ENCODE results near the gene SEBOX. TPM values are rescaled to one million over a fixed set of nuclear protein-coding genes. Genes with fewer than 3 reads are reported as not detected.
A peak's percentile ranks its signal among the peaks of the same experiment; 100 is the strongest.

Gene SEBOX
- total and polyA plus RNA-seq, 4 donors, result not detected

GRCh38 chr17:28331891-28332420, 33.0 kb downstream of the SEBOX start:
- no peak overlapping the region for H3K27ac ChIP-seq (ENCODE audit: low read depth in 1 of 2, low read length in 1 of 2)
- no peak overlapping the region for H3K9ac ChIP-seq (ENCODE audit: insufficient read depth in 1 of 2, low read length in 2 of 2)
- ATAC-seq (ENCODE audit: insufficient read depth, low FRiP score) (no peak), DNase-seq (no peak)
- TF ChIP-seq CTCF (IDR thresholded peaks at IDR 0.05; ENCODE audit: control extremely low read depth, extremely low read depth), result no peak
- H3K36me3 ChIP-seq (ENCODE audit: control insufficient read depth in 4 of 4, insufficient read depth in 4 of 4, low read length in 4 of 4), result peaks cover 5 to 29% (median 16%) of the 10 kb centered on the region in 4 donors
- H3K4me3 ChIP-seq, result no peak overlapping the region
- 91 to 98% methylated on average over 6 of the region's 6 CpGs for WGBS, 2 donors
- H3K27me3 ChIP-seq (ENCODE audit: control insufficient read depth in 3 of 3, insufficient read depth in 3 of 3, low read length in 2 of 3), result no peaks in the 10 kb centered on the region
- H3K4me1 ChIP-seq (ENCODE audit: control insufficient read depth in 5 of 5, insufficient read depth in 5 of 5, low read length in 5 of 5), result peaks cover 0 to 21% (median 6%) of the 10 kb centered on the region in 5 donors
- H3K9me3 ChIP-seq (ENCODE audit: control insufficient read depth in 4 of 4, insufficient read depth in 3 of 4, low read length in 3 of 4), result no peaks in the 10 kb centered on the region

GRCh38 chr17:28330671-28331070, 34.3 kb downstream of the SEBOX start:
- 94 to 100% methylated on average over 5 of the region's 5 CpGs for WGBS, 2 donors
- ATAC-seq (ENCODE audit: insufficient read depth, low FRiP score), result no peak
- H3K4me1 ChIP-seq (ENCODE audit: control insufficient read depth in 5 of 5, insufficient read depth in 5 of 5, low read length in 5 of 5), result peaks cover 0 to 11% (median 0%) of the 10 kb centered on the region in 5 donors
- TF ChIP-seq CTCF (IDR thresholded peaks at IDR 0.05; ENCODE audit: control extremely low read depth, extremely low read depth), result no peak
- DNase-seq, result no peak
- peaks cover 5 to 38% (median 20%) of the 10 kb centered on the region in 4 donors for H3K36me3 ChIP-seq (ENCODE audit: control insufficient read depth in 4 of 4, insufficient read depth in 4 of 4, low read length in 4 of 4)
- no peak overlapping the region for H3K9ac ChIP-seq (ENCODE audit: insufficient read depth in 1 of 2, low read length in 2 of 2)
- no peaks in the 10 kb centered on the region for H3K27me3 ChIP-seq (ENCODE audit: control insufficient read depth in 3 of 3, insufficient read depth in 3 of 3, low read length in 2 of 3)
- H3K9me3 ChIP-seq (ENCODE audit: control insufficient read depth in 4 of 4, insufficient read depth in 3 of 4, low read length in 3 of 4), result no peaks in the 10 kb centered on the region
- no peak overlapping the region for H3K27ac ChIP-seq (ENCODE audit: low read depth in 1 of 2, low read length in 1 of 2)
- H3K4me3 ChIP-seq, result no peak overlapping the region

GRCh38 chr17:28328325-28328724, 36.7 kb downstream of the SEBOX start:
- no peak overlapping the region for H3K27ac ChIP-seq (ENCODE audit: low read depth in 1 of 2, low read length in 1 of 2)
- no peak for TF ChIP-seq CTCF (IDR thresholded peaks at IDR 0.05; ENCODE audit: control extremely low read depth, extremely low read depth)
- no peak overlapping the region for H3K9ac ChIP-seq (ENCODE audit: insufficient read depth in 1 of 2, low read length in 2 of 2)
- no peak overlapping the region for H3K4me3 ChIP-seq
- ATAC-seq (ENCODE audit: insufficient read depth, low FRiP score) (no peak), DNase-seq (peak in 1 of 3 donors; percentile 25)
- no peaks in the 10 kb centered on the region for H3K9me3 ChIP-seq (ENCODE audit: control insufficient read depth in 4 of 4, insufficient read depth in 3 of 4, low read length in 3 of 4)
- WGBS, 2 donors, result 74 to 81% methylated on average over 4 of the region's 4 CpGs
- H3K36me3 ChIP-seq (ENCODE audit: control insufficient read depth in 4 of 4, insufficient read depth in 4 of 4, low read length in 4 of 4), result peaks cover 5 to 40% (median 20%) of the 10 kb centered on the region in 4 donors
- peaks cover 0 to 5% (median 0%) of the 10 kb centered on the region in 5 donors for H3K4me1 ChIP-seq (ENCODE audit: control insufficient read depth in 5 of 5, insufficient read depth in 5 of 5, low read length in 5 of 5)
- no peaks in the 10 kb centered on the region for H3K27me3 ChIP-seq (ENCODE audit: control insufficient read depth in 3 of 3, insufficient read depth in 3 of 3, low read length in 2 of 3)

- Histone ChIP-seq H3K27ac (ENCODE audit: low read depth in 1 of 2, low read length in 1 of 2) (no peak overlapping the region), H3K9ac (ENCODE audit: insufficient read depth in 1 of 2, low read length in 2 of 2) (no peak overlapping the region), H3K27me3 (ENCODE audit: control insufficient read depth in 3 of 3, insufficient read depth in 3 of 3, low read length in 2 of 3) (no peaks in the 10 kb centered on the region), H3K4me1 (ENCODE audit: control insufficient read depth in 5 of 5, insufficient read depth in 5 of 5, low read length in 5 of 5) (peaks cover 0 to 5% (median 0%) of the 10 kb centered on the region in 5 donors), H3K36me3 (ENCODE audit: control insufficient read depth in 4 of 4, insufficient read depth in 4 of 4, low read length in 4 of 4) (peaks cover 5 to 39% (median 20%) of the 10 kb centered on the region in 4 donors), H3K9me3 (ENCODE audit: control insufficient read depth in 4 of 4, insufficient read depth in 3 of 4, low read length in 3 of 4) (no peaks in the 10 kb centered on the region), H3K4me3 (no peak overlapping the region)
- no peak for TF ChIP-seq CTCF (IDR thresholded peaks at IDR 0.05; ENCODE audit: control extremely low read depth, extremely low read depth)
- no peak for ATAC-seq (ENCODE audit: insufficient read depth, low FRiP score)
- no peak for DNase-seq
- 76 to 85% methylated on average over 3 of the region's 3 CpGs for WGBS, 2 donors
Measured at GRCh38 chr17:28327709-28328108, 37.3 kb downstream of the SEBOX start.

Data from lung (tissue), 12 donors.